ENCODE data around the gene MYCBPAP.
A peak's percentile ranks its signal among the peaks of the same experiment; 100 is the strongest.

MYCBPAP gene

GRCh38 chr17:50499721-50500120, 8.5 kb upstream of the MYCBPAP start:
- Histone ChIP-seq H3K4me3 (ENCODE audit: low read length) (no peak overlapping the region), H3K36me3 (ENCODE audit: control insufficient read depth, insufficient read depth, low read length) (no peaks in the 10 kb centered on the region), H3K9me3 (ENCODE audit: control insufficient read depth, low read length) (no peaks in the 10 kb centered on the region), H3K27me3 (ENCODE audit: control insufficient read depth, insufficient read depth, low read length) (no peaks in the 10 kb centered on the region), H3K9ac (ENCODE audit: low read length) (no peak overlapping the region), H3K4me1 (ENCODE audit: control insufficient read depth, insufficient read depth, low read length) (peaks cover 14% of the 10 kb centered on the region)

DNA sequence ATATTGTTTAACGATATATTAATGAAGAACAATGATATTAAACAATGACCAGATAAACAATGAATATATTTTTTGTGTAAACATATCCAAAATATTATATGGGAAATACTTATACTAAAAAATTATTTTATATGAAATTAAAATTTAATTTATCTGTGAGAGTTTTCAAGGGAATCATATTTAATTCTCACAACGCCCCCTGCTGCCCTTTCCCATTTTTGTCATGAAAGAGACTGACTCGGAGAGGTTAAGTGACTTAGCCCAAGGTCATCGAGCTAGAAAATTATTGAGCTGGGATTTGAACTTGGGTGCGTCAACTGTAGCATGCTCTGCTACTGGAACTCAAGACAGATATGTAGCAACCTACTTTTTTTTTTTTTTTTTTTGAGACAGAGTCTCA, 7.2 kb upstream of the MYCBPAP start:
- peaks cover 22% of the 10 kb centered on the region for H3K4me1 ChIP-seq (ENCODE audit: control insufficient read depth, insufficient read depth, low read length)
- no peaks in the 10 kb centered on the region for H3K27me3 ChIP-seq (ENCODE audit: control insufficient read depth, insufficient read depth, low read length)
- no peaks in the 10 kb centered on the region for H3K9me3 ChIP-seq (ENCODE audit: control insufficient read depth, low read length)
- no peak overlapping the region for H3K9ac ChIP-seq (ENCODE audit: low read length)
- H3K4me3 ChIP-seq (ENCODE audit: low read length): no peak overlapping the region
- no peaks in the 10 kb centered on the region for H3K36me3 ChIP-seq (ENCODE audit: control insufficient read depth, insufficient read depth, low read length)

DNA sequence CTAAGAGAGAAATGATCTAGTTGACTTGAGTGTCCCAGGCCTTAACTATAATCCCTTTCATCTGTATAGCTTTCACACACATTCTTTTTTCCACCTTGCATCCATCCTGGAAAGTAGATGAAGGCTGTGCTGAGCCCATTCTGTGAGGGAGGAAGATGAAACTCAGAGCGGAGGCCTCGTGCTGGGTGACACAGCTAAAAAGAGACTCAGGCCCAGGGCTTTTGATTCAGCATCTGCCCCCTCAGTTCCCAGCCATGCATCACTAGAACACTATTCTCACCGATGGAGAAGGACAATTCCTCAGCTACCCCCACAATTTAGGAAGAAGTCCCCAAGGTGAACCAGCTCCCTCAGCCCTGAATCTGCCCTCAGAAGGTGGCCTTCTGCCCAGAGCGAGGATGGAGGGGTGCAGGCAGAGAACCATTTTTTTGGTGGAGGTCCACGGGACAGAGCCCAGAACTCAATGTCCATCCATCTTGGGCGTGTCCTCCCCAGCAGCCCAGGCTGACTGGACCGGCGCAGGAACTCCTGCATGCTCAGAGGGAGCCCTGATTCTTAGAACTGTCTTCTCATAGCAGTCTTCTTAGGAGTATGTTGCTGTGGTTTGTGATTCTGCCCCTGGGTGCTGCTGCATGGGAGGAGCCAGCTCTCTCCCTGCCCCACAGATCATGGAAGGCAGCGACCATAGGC, 5.8 kb upstream of the MYCBPAP start:
- no peak overlapping the region for H3K4me3 ChIP-seq (ENCODE audit: low read length)
- no peaks in the 10 kb centered on the region for H3K27me3 ChIP-seq (ENCODE audit: control insufficient read depth, insufficient read depth, low read length)
- no peaks in the 10 kb centered on the region for H3K36me3 ChIP-seq (ENCODE audit: control insufficient read depth, insufficient read depth, low read length)
- no peak overlapping the region for H3K9ac ChIP-seq (ENCODE audit: low read length)
- peaks cover 22% of the 10 kb centered on the region for H3K4me1 ChIP-seq (ENCODE audit: control insufficient read depth, insufficient read depth, low read length)
- H3K9me3 ChIP-seq (ENCODE audit: control insufficient read depth, low read length): no peaks in the 10 kb centered on the region

DNA sequence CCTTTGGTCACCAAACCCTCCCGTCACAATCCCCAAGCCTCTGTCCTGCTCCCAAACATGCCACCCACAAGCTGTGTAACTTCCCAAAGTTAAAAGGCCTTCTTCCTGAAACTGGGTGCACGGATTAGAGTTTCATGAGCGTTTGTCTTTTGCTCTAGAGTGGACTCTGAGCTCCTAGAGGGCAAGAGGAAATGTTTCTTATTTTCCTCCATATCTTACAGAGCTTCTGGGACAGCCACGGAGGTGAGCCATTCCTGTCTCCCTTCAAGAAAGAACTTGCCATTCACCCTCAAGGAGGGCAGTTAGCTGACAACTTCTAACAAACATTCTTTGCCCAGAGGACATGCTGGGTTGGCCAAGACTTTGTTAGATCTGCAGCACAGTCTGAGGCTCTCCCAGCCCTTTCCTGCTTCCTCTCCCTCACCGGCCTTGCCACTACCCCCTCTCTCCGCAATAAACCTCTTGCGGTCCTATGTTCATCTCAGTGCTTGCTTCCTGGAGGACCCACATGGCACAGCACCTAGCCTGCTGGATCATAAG, 2.6 kb upstream of the MYCBPAP start:
- H3K36me3 ChIP-seq (ENCODE audit: control insufficient read depth, insufficient read depth, low read length): no peaks in the 10 kb centered on the region
- H3K9ac ChIP-seq (ENCODE audit: low read length): no peak overlapping the region
- H3K9me3 ChIP-seq (ENCODE audit: control insufficient read depth, low read length): no peaks in the 10 kb centered on the region
- no peak overlapping the region for H3K4me3 ChIP-seq (ENCODE audit: low read length)
- no peaks in the 10 kb centered on the region for H3K27me3 ChIP-seq (ENCODE audit: control insufficient read depth, insufficient read depth, low read length)
- peaks cover 23% of the 10 kb centered on the region for H3K4me1 ChIP-seq (ENCODE audit: control insufficient read depth, insufficient read depth, low read length)

DNA sequence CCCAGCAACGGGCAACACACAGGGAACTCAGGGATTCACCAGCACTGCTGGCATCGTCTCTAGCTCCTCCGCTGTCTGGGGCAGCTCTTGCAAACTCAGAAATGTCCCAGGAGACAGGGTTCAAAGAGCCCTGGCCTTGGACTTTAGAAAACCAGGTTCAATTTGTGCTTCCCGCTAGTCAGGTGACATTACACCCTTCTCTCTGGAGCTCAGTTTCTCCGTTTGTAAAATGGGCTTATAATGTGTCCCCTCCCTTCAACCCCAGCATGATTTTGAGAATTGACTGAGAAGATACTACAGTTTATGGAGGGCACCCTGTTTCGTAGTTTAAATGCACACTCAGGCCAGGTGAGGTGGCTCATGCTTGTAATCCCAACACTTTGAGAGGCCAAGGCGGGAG, 1.9 kb upstream of the MYCBPAP start:
- H3K9ac ChIP-seq (ENCODE audit: low read length): no peak overlapping the region
- H3K9me3 ChIP-seq (ENCODE audit: control insufficient read depth, low read length): no peaks in the 10 kb centered on the region
- no peaks in the 10 kb centered on the region for H3K36me3 ChIP-seq (ENCODE audit: control insufficient read depth, insufficient read depth, low read length)
- H3K4me3 ChIP-seq (ENCODE audit: low read length): no peak overlapping the region
- H3K4me1 ChIP-seq (ENCODE audit: control insufficient read depth, insufficient read depth, low read length): peaks cover 23% of the 10 kb centered on the region
- no peaks in the 10 kb centered on the region for H3K27me3 ChIP-seq (ENCODE audit: control insufficient read depth, insufficient read depth, low read length)

DNA sequence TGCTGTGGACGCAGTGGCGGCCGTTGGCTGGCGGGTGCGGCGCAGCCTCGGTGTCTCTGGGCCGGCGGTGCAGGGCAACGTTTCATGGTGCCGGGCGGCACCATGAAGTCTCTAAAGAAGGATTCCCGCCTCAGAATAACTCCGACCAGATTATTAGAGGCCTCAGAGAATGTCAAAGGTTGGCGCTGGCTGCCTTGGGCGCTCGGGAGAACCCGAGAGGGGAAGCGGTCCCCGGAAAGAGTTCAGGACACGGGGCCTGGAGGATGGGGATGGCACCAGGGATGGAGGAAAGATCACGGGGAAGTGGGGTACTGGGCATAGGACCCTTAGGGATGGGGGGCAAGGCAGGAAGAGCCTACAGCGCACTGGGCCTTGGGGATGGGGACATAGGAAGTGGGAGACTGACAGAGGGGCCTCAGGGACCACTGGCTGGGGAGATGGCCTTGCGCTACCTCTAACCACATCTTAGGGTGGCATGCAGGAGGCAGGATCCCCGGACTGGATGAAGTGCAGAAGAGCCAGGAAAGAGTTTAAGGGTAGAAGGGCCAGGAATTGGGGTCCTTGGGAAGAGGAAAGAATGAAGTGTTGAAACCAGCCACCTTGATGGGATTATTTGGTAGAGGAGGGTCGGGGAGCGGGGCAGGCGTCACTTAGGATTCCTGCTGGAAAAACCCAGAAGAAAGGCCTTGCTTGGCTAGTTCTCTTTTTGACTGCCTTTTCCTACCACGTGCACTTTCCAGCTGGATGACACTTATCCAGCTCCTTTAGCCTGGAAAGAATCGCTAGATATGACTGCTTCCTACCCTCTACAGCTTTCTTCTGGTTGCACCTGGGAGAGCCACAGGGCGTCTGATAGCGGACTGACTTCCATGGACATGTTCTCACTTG, 578 bp downstream of the MYCBPAP start:
- Histone ChIP-seq H3K27me3 (ENCODE audit: control insufficient read depth, insufficient read depth, low read length) (no peaks in the 10 kb centered on the region), H3K36me3 (ENCODE audit: control insufficient read depth, insufficient read depth, low read length) (no peaks in the 10 kb centered on the region), H3K4me1 (ENCODE audit: control insufficient read depth, insufficient read depth, low read length) (peaks cover 19% of the 10 kb centered on the region), H3K4me3 (ENCODE audit: low read length) (peak overlapping the region; percentile 36), H3K9me3 (ENCODE audit: control insufficient read depth, low read length) (no peaks in the 10 kb centered on the region), H3K9ac (ENCODE audit: low read length) (peak overlapping the region; percentile 70)

DNA sequence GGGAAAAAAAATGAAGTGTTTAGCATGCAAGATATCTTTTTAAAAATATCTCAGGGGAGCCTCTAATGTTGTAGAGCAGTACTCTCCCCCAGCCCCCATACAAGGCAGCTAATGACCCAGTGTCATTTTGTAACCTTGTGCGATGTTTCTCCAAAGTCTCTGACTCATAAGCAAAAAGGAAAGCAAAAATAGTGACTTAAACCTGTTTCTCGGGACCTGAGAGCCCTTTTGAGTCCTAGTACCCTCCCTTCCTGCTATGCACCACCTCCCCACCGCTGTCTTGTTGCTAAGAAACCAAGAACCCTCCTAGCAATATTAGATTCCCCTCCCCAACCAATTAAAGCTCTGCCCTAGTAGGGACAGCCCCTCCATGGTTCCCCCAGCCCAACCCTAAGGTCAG, 2.8 kb downstream of the MYCBPAP start:
- H3K27me3 ChIP-seq (ENCODE audit: control insufficient read depth, insufficient read depth, low read length): no peaks in the 10 kb centered on the region
- H3K4me3 ChIP-seq (ENCODE audit: low read length): no peak overlapping the region
- H3K9ac ChIP-seq (ENCODE audit: low read length): no peak overlapping the region
- H3K4me1 ChIP-seq (ENCODE audit: control insufficient read depth, insufficient read depth, low read length): peaks cover 11% of the 10 kb centered on the region
- H3K9me3 ChIP-seq (ENCODE audit: control insufficient read depth, low read length): no peaks in the 10 kb centered on the region
- H3K36me3 ChIP-seq (ENCODE audit: control insufficient read depth, insufficient read depth, low read length): no peaks in the 10 kb centered on the region

DNA sequence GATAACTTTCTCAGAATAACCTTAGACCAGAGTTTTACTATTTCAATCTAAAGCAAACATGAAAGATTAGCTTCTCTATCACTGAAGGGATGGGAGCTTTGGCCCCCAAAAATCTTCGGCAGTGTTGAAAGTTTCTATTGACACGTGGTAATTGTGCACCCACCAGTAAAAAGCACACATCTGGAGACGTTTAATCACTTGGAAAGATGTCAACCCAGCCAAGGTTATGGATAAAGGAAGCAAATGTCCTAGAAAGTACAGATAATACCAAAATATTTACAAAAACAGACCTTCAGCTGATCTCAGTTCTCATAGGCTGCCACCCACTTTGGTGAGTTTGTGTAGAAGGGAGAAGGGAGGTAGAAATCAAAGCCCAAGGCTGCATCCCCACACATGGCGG, 5.3 kb downstream of the MYCBPAP start:
- Histone ChIP-seq H3K4me3 (ENCODE audit: low read length) (no peak overlapping the region), H3K36me3 (ENCODE audit: control insufficient read depth, insufficient read depth, low read length) (no peaks in the 10 kb centered on the region), H3K9ac (ENCODE audit: low read length) (no peak overlapping the region), H3K27me3 (ENCODE audit: control insufficient read depth, insufficient read depth, low read length) (no peaks in the 10 kb centered on the region), H3K4me1 (ENCODE audit: control insufficient read depth, insufficient read depth, low read length) (peaks cover 7% of the 10 kb centered on the region), H3K9me3 (ENCODE audit: control insufficient read depth, low read length) (no peaks in the 10 kb centered on the region)

DNA sequence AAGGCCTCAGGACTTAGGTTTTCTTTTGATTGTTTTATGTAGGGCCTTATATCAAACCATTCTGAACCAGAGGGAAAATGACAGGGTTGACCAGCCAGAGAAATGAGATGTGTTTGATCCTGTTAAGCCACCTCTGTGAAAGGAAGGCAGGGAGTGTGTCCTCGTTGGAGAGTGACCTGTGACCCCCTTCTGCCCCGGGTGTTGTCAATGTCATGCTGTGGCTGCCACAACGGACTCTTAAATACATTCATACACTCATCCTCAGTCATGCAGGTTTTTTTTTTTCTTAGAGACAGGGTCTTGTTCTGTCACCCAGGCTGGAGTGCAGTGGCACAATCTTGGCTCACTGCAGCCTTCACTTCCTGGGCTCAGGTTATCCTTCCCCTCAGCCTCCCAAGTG, 6.1 kb downstream of the MYCBPAP start:
- no peak overlapping the region for H3K4me3 ChIP-seq (ENCODE audit: low read length)
- no peaks in the 10 kb centered on the region for H3K36me3 ChIP-seq (ENCODE audit: control insufficient read depth, insufficient read depth, low read length)
- H3K4me1 ChIP-seq (ENCODE audit: control insufficient read depth, insufficient read depth, low read length): peaks cover 7% of the 10 kb centered on the region
- no peaks in the 10 kb centered on the region for H3K9me3 ChIP-seq (ENCODE audit: control insufficient read depth, low read length)
- H3K27me3 ChIP-seq (ENCODE audit: control insufficient read depth, insufficient read depth, low read length): no peaks in the 10 kb centered on the region
- no peak overlapping the region for H3K9ac ChIP-seq (ENCODE audit: low read length)

DNA sequence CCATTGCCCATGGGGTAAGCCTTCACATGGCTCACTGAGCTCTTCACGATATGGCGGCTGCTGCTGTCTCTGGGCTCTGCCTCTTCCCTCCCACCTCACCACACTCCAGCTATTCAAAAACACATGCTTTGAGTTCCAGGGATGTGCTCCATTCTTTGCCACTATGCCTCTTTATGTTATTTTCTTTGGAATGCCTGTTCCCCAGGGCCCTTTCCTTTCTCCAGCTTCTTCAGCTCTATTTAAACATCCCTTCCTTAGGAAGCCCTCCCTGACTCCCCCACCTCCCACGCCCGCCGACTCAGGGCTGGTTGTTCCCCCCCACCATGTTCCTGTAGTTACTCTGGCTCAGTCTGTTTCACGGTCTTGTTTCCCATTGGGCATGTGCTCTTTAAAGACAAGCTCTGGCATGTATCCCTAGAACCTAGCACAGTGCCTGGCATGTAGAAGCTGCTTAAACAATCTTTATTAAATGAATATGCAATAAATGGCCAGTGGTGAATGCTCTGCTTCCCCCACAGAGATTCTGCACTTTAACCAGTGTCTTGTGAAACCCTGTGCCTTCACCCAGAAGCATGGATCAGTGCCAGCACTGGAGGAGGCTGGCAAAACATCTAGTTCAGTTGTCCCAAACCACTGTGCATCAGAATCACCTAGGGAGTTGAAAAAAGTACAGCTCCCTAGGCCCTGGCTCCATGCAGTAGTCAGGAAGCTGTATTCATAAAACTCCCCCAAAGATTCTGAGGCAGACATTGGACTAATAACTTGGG, 6.9 kb downstream of the MYCBPAP start:
- Histone ChIP-seq H3K4me1 (ENCODE audit: control insufficient read depth, insufficient read depth, low read length) (peaks cover 7% of the 10 kb centered on the region), H3K4me3 (ENCODE audit: low read length) (no peak overlapping the region), H3K9ac (ENCODE audit: low read length) (no peak overlapping the region)

GRCh38 chr17:50517011-50517410, 8.8 kb downstream of the MYCBPAP start:
- Histone ChIP-seq H3K9me3 (ENCODE audit: control insufficient read depth, low read length) (no peaks in the 10 kb centered on the region), H3K4me3 (ENCODE audit: low read length) (no peak overlapping the region)

More for the DNA sequence above, 6.9 kb downstream of the MYCBPAP start:
- Histone ChIP-seq H3K27me3 (ENCODE audit: control insufficient read depth, insufficient read depth, low read length) (no peaks in the 10 kb centered on the region), H3K36me3 (ENCODE audit: control insufficient read depth, insufficient read depth, low read length) (no peaks in the 10 kb centered on the region), H3K9me3 (ENCODE audit: control insufficient read depth, low read length) (no peaks in the 10 kb centered on the region)

More at GRCh38 chr17:50517011-50517410, 8.8 kb downstream of the MYCBPAP start:
- no peak overlapping the region for H3K9ac ChIP-seq (ENCODE audit: low read length)
- H3K27me3 ChIP-seq (ENCODE audit: control insufficient read depth, insufficient read depth, low read length): no peaks in the 10 kb centered on the region
- no peaks in the 10 kb centered on the region for H3K36me3 ChIP-seq (ENCODE audit: control insufficient read depth, insufficient read depth, low read length)
- peaks cover 7% of the 10 kb centered on the region for H3K4me1 ChIP-seq (ENCODE audit: control insufficient read depth, insufficient read depth, low read length)

All from mucosa of stomach (tissue), 1 donor.